Lower leg skin (tissue), 4 donors: ENCODE measurements around the gene RTN1. TPM values are rescaled to one million over a fixed set of nuclear protein-coding genes. Genes with fewer than 3 reads are reported as not detected.

ENCODE experiments used
- DNase-seq, 2 donors: peaks; one replicate each; pipeline ENCODE4 v3.0.0-alpha.2; 2019; ENCODE audit warnings: low spot score in 2 of 2
- H3K4me3 ChIP-seq: fragments of 200-600 bp; sonication (generic); 2 replicates; pipeline ENCODE4 v1.5.1; 2017; ENCODE audit warnings: mild to moderate bottlenecking, low read depth; ENCODE audit not compliant: poor library complexity, severe bottlenecking
- CTCF ChIP-seq, 3 donors: fragments of 450-650 bp; IDR thresholded peaks; one replicate each; pipeline ENCODE4 v1.5.1; 2016; ENCODE audit warnings: antibody characterized with exemption in 3 of 3, mild to moderate bottlenecking in 3 of 3, moderate library complexity in 2 of 3
- POLR2A ChIP-seq, 2 donors: fragments of 450-650 bp; IDR thresholded peaks; one replicate each; pipeline ENCODE4 v1.6.1; 2016 to 2017; ENCODE audit warnings: antibody characterized with exemption in 2 of 2, mild to moderate bottlenecking in 1 of 2, moderate library complexity in 1 of 2
- WGBS, 2 donors: methylation state at CpG; one replicate each; pipeline ENCODE4 v1.1.5; 2018; 5-methylcytosine and 5-hydroxymethylcytosine counted together
- intact Hi-C: fragments of 100-400 bp; cut with DNase I; formaldehyde crosslinking; loops from one replicate; pipeline ENCODE4 v1.15.0; 2023; ENCODE audit warnings: low total_unique reads
- total RNA-seq, 4 donors: library from RNA; depleted of rRNA; stranded (reverse); fragments of >200 nt; gene quantifications; one replicate each; pipeline ENCODE4 v1.1.0, GENCODE V29; 2016

The RTN1 gene
- total RNA-seq, 4 donors from 2014 or later, result 5.1 to 8.1 (median 5.8) TPM

- intact Hi-C loops, result no loop called here
- DNase-seq, result no peak
- TF ChIP-seq POLR2A (IDR thresholded peaks at IDR 0.05), result no peak
- TF ChIP-seq CTCF (IDR thresholded peaks at IDR 0.05), result no peak
- WGBS, 2 donors, result 41 to 74% methylated on average over 3 of the region's 3 CpGs
- no peak overlapping the region for H3K4me3 ChIP-seq
These were observed 238.2 kb downstream of the RTN1 start for GRCh38 chr14:59632381-59632780.

- 22 to 39% methylated on average over 3 of the region's 3 CpGs for WGBS, 2 donors
- DNase-seq, result no peak
- no peak overlapping the region for H3K4me3 ChIP-seq
- intact Hi-C loops, result no loop called here
- TF ChIP-seq POLR2A (IDR thresholded peaks at IDR 0.05) (no peak), CTCF (IDR thresholded peaks at IDR 0.05) (no peak)
These were observed 239.3 kb downstream of the RTN1 start for GRCh38 chr14:59631237-59631636.

- intact Hi-C loops, result no loop called here
- no peak for DNase-seq
- no peak overlapping the region for H3K4me3 ChIP-seq
- TF ChIP-seq POLR2A (IDR thresholded peaks at IDR 0.05) (no peak), CTCF (IDR thresholded peaks at IDR 0.05) (no peak)
- WGBS, 2 donors, result 3% methylated on average over 39 to 57 of the region's 57 CpGs
These were observed 240.2 kb downstream of the RTN1 start for GRCh38 chr14:59630288-59630963.

- 60 to 62% methylated on average over 11 of the region's 11 CpGs for WGBS, 2 donors
- TF ChIP-seq POLR2A (IDR thresholded peaks at IDR 0.05) (no peak), CTCF (IDR thresholded peaks at IDR 0.05) (no peak)
- intact Hi-C loops, result no loop called here
- no peak overlapping the region for H3K4me3 ChIP-seq
- DNase-seq, result no peak
These were observed 240.9 kb downstream of the RTN1 start for GRCh38 chr14:59629444-59630287.

GRCh38 chr14:59627011-59627520 lies 243.5 kb downstream of the RTN1 start:
- H3K4me3 ChIP-seq, result no peak overlapping the region
- WGBS, 2 donors, result 59 to 77% methylated on average over 2 of the region's 2 CpGs
- no peak for DNase-seq
- intact Hi-C loops, result no loop called here
- no peak for TF ChIP-seq CTCF (IDR thresholded peaks at IDR 0.05)
- TF ChIP-seq POLR2A (IDR thresholded peaks at IDR 0.05), result no peak
